Activated T-helper 1 cell treated with Interleukin-2 at 50 U/mL for 16 hours (primary cell): ENCODE measurements around the gene SSB.
"Not testable (repeated sequence)": the region's sequence is repeated elsewhere in the genome, so short reads cannot be mapped to it uniquely, and the experiment has no call there.

Experiments
- DNase-seq: peaks from one replicate; pipeline ENCODE4 v3.0.0-alpha.2; 2020; ENCODE audit warnings: low read depth

SSB gene

DNA sequence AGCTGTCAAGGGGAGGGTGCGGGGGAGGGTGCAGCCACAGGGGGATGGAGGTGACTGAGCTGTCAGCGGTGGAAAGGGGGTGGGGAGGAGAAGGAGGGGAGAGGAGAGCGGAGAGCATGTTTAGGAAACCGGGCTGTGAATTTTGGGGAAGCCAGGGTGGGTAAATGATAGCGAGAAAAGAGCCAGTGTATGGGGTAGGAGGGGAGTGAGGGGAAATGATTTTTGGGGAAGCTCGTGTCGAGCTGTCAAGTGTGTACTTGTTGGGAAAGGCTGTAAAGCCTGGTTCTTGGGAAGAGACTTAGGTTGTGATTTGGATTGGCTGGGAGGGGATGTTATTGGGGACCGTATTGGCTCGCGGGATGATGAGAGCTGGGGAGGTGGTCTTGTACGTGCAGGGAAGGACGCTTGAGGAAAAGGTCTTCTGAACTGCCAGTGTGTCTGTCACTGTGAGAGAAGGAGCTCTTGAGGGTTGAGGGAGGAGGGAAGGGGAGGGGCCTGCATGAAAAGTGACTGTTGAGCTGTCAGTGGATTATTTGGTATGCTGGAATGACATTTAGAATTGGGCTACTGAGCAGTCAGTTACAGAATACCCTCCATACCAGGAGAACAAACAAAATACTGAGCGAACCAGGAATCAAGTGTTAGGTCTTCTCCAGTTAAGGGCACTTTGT, 29.6 kb downstream of the SSB start:
- peak; percentile 7 for DNase-seq

DNA sequence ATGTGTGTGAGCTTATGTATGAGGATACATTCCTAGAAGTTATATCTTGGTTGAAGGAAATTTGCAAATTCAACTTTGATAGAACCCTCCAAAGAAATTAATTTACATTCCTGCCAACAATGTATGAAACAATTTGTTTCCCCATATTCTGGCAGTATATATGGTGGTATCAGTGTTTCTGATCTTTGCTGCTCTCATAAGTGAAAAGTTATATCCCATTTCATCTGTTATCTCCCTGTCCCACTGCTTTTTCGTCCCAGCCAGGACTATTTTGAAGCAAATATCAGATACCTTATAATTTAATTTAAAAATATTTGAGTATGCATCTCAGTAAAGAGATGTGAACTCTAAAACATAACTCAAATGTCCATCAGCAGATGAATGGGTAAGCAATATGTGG, 35.7 kb downstream of the SSB start:
- DNase-seq: no peak

GRCh38 chr2:169838743-169839489, 40.2 kb downstream of the SSB start:
- no peak for DNase-seq

DNA sequence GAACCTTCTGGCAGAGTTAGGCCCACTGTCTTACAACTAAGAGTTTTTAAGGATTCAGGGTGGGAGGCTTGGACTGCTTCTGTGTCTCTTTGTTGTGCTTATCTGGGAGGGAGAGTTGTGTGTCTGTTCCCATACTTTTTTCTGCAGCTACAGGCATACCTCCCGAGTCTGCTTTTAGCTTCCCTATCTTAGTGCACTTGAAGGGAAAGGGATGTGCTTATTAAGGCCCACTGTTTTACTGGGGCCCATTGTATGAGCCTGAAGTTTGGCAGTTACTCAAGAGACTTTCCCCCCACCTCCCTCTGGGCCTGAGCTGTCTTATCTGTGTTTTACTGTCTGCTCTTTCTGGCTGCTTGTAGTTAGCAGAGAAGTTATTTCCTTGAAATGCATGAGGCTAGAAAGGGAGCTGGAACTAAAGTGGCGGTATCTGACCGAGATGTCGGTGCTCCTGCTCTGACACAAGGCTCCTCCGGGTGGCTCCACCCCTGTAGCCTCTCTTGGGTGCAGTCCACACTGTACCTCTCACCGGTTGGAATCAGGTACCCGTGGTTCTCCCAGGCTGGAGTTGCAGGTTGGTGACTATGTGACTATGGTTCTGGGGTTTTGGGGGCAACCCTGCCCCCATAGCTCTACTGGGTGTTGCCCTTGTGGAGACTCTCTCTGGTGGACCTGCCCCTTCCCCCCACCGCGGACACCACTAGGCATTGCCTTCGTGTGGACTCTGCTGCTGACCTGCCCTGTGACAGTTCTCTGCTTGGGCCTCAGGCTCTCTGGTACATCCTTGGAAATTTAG, 41.5 kb downstream of the SSB start:
- DNase-seq: no peak

DNA sequence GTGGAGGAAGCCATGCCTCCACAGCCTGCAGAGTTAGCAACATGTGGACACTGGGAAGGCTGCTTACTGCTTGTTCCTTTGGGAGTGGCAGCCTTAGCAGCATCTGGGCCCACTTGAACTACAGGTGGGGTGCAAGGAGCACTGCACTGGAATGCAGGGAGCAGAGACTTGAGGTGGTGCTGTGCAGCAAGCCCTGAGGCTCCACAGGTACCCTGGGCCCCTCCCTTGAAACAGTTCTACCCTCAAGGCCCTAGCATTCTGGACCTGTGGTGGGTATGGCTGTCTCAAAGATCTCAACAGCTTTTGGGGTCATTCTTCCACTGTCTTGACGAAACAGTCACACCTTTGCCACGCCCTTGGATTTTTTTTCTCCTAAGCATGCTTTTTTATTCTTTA, 42.1 kb downstream of the SSB start:
- DNase-seq: no peak

- DNase-seq: not testable (repeated sequence)
These were observed 43.0 kb downstream of the SSB start for GRCh38 chr2:169841625-169842024.

- DNase-seq: no peak
These were observed 46.3 kb downstream of the SSB start for GRCh38 chr2:169845016-169845415.

- DNase-seq: not testable (repeated sequence)
These were observed 50.5 kb downstream of the SSB start for GRCh38 chr2:169848959-169849693.

GRCh38 chr2:169849710-169850109, 51.0 kb downstream of the SSB start:
- no peak for DNase-seq

DNA sequence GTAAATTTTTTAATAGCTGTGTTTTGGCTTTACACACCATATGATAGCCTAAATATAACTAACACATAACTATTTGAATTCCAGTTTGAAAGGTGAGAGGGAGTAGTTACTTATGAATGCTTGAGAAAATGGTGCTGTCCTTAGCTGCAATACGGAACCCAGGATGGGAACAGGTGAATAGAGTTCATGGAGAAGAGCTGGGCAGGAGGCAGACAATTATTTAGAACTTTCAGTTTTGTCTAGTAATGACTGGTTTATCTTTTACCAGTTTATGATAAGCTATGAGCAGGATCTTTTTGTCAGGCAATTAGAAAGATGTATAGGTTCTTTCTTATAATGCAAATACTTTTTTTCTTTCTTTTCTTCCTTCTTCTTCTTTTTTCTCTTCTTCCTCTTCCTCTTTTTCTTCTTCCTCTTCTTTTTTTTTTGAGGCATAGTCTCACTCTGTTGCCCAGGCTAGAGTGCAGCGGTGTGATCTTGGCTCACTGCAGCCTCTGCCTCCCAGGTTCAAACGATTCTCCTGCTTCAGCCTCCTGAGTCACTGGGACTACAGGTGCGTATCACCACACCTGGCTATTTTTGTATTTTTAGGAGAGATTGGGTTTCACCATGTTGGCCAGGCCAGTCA, 54.5 kb downstream of the SSB start:
- DNase-seq: no peak

DNA sequence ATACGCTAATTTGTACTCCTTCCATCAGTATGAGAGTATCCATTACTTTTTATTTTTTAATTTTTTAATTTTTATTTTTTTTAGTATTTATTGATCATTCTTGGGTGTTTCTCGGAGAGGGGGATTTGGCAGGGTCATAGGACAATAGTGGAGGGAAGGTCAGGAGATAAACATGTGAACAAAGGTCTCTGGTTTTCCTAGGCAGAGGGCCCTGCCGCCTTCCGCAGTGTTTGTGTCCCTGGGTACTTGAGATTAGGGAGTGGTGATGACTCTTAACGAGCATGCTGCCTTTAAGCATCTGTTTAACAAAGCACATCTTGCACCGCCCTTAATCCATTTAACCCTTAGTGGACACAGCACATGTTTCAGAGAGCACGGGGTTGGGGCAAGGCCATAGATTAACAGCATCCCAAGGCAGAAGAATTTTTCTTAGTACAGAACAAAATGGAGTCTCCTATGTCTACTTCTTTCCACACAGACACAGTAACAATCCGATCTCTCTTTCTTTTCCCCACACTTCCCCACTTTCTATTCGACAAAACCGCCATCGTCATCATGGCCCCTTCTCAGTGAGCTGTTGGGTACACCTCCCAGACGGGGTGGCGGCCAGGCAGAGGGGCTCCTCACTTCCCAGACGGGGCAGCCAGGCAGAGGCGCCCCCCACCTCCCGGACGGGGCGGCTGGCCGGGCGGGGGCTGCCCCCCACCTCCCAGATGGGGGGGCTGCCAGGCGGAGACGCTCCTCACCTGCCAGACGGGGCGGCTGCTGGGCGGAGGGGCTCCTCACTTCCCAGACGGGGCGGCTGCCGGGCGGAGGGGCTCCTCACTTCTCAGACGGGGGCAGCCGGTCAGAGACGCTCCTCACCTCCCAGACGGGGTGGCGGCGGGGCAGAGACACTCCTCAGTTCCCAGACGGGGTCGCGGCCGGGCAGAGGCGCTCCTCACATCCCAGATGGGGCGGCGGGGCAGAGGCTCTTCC, 56.9 kb downstream of the SSB start:
- not testable (repeated sequence) for DNase-seq

GRCh38 chr2:169859423-169859822, 60.8 kb downstream of the SSB start:
- no peak for DNase-seq

- no peak for DNase-seq
These were observed 61.5 kb downstream of the SSB start for GRCh38 chr2:169860149-169860548.
